Upper lobe of left lung (tissue), 4 donors: ENCODE data around the gene PHF21A.

Experiments
- CTCF ChIP-seq, 6 experiments: fragments of 450-650 bp in 4 of 6; fragments of 200-600 bp in 2 of 6; sonication (generic) in 2 of 6; IDR thresholded peaks; one replicate each; pipeline ENCODE4 v1.5.1; 2016 to 2019; ENCODE audit warnings: antibody characterized with exemption in 6 of 6
- EP300 ChIP-seq, 4 donors: sonication (generic); formaldehyde crosslinking; IDR thresholded peaks; one replicate each; pipeline ENCODE4 v1.5.1; 2017; ENCODE audit warnings: antibody characterized with exemption in 4 of 4, control low read depth in 2 of 4
- POLR2A ChIP-seq, 4 donors: fragments of 450-650 bp; IDR thresholded peaks; one replicate each; pipeline ENCODE4 v1.5.1; 2016 to 2017; ENCODE audit warnings: antibody characterized with exemption in 4 of 4, mild to moderate bottlenecking in 2 of 4

GRCh38 chr11:45921561-45922424, 199.5 kb downstream of the PHF21A start:
- no peak for TF ChIP-seq EP300 (IDR thresholded peaks at IDR 0.05)
- TF ChIP-seq CTCF (IDR thresholded peaks at IDR 0.05), result no peak
- peak in 2 of 4 donors; percentile 53 to 68 for TF ChIP-seq POLR2A (IDR thresholded peaks at IDR 0.05)
